GM12801 (cell line): ENCODE data around the gene MPND.

Experiments used
- CTCF ChIP-seq: IDR thresholded peaks from one replicate; pipeline ENCODE4 v1.5.1; 2011; ENCODE audit warnings: control low read depth; ENCODE audit not compliant: insufficient read length; ENCODE audit errors: extremely low read depth

The MPND gene

DNA sequence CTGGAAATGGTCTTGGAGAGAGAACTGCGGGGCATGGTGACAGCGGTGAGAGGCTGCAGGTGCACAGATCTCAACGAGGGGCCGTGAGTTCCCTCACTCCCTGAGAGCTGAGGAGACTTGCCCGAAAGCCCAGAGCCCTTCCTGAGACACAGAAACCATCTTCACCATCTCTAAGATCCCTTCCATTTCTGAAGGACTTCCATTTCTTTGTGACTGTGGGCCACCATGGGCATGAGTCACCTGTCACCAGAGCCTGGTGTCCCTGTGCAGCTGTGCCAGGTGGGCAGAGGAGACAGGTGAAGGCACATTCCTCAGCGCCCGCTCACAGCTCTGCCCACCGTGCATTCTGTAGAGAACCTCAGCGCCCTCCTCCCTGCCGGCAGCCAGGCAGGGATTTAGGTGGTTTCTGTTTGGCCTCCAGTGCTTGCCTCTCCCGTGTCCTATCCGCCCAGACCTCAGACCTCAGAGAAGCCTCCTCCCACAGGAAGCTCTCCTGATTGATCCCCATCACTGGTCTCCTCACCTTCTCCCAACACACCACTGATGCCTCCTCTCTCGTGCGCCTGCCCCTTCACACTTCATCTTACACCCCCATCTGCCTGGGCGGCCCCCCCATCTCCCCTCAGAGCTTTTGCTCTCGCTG lies 32.8 kb downstream of the MPND start:
- TF ChIP-seq CTCF: no peak

GRCh38 chr19:4376671-4376990 lies 33.3 kb downstream of the MPND start:
- no peak for TF ChIP-seq CTCF

DNA sequence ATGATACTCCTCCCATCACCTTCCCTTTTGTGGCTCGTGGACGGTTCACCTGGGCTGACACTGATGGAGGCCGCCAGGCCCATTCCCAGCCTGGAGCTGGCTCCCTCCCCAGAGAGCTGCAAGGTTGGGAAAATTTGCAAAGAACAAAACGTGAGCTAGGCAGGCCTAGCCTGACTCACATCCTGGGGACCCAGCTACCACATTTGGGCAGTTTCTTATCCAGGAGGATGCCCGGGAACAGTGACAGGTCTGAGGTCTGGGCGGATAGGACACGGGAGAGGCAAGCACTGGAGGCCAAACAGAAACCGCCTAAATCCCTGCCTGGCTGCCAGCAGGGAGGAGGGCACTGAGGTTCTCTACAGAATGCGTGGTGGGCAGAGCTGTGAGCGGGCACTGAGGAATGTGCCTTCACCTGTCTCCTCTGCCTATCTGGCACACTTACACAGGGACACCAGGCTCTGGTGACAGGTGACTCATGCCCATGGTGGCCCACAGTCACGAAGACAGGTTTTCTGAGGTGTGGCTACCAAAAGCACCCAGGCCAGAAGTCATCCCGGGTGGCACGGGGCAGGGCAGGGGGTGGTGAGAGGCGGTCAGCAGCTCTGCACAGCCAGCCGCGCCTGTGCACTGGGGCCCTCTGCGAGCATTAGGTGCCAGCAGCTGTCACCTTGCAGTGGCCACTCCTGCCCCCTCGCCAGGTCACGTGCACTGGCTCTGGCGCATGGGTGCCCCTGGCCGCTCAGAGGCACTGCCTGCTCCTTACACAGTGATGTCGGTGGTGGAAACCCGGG lies 33.8 kb downstream of the MPND start:
- TF ChIP-seq CTCF: no peak

- TF ChIP-seq CTCF: no peak
These were observed 35.5 kb downstream of the MPND start for GRCh38 chr19:4378886-4379285.

GRCh38 chr19:4379383-4380253 lies 36.3 kb downstream of the MPND start:
- TF ChIP-seq CTCF: no peak

- TF ChIP-seq CTCF: no peak
These were observed 36.9 kb downstream of the MPND start for GRCh38 chr19:4380254-4380727.
